Endothelial cell of umbilical vein (primary cell): ENCODE data around the gene ARHGEF40. TPM values are rescaled to one million over a fixed set of nuclear protein-coding genes. Genes with fewer than 3 reads are reported as not detected.

ENCODE experiments used
- BruUV-seq: library from RNA; stranded (reverse); fragments of 400-500 nt; replicated peaks from 2 replicates; lab custom pipeline; 2021; lab: Mats Ljungman, UMichigan
- CTCF ChIA-PET: fragments of 300-600, 350-600 bp; sonication (Branson Sonifier 250); formaldehyde crosslinking; loops from one replicate; lab custom pipeline; 2021; ENCODE audit warnings: antibody characterized with exemption, inconsistent platforms; lab: Charles Lee
- POLR2A ChIA-PET: fragments of 300-600, 350-600 bp; sonication (Branson Sonifier 250); formaldehyde crosslinking; loops from one replicate; lab custom pipeline; 2021; ENCODE audit warnings: antibody characterized with exemption, inconsistent platforms; lab: Charles Lee
- DNase-seq: peaks from one replicate; pipeline ENCODE4 v3.0.0-alpha.2; 2011; ENCODE audit warnings: low read depth, low spot score
- FAIRE-seq: peaks from 2 replicates; lab custom pipeline; 2011; peaks lifted over from hg19 to GRCh38; lab: Jason Lieb, UNC
- H2AFZ ChIP-seq: 2 replicates; pipeline ENCODE4 v1.6.0; 2012; ENCODE audit warnings: low read depth, low read length, control low read depth, inconsistent platforms
- H3K27ac ChIP-seq: 2 replicates; pipeline ENCODE4 v1.5.1; 2011; ENCODE audit warnings: low read depth, mild to moderate bottlenecking, control low read depth, low read length, moderate library complexity; ENCODE audit not compliant: insufficient read depth
- H3K27me3 ChIP-seq, 2 experiments: 2 replicates each; pipeline versions ENCODE4 v1.6.0 to v1.6.1; 2011; ENCODE audit warnings: low read length in 2 of 2, mixed read lengths in 1 of 2; ENCODE audit not compliant: control insufficient read depth in 2 of 2, insufficient read depth in 2 of 2
- H3K36me3 ChIP-seq, 2 experiments: 2 replicates in 1 of 2; 3 replicates in 1 of 2; pipeline ENCODE4 v1.5.1; 2011; ENCODE audit warnings: low read length in 2 of 2, mild to moderate bottlenecking in 1 of 2, moderate library complexity in 1 of 2; ENCODE audit not compliant: control insufficient read depth in 2 of 2, insufficient read depth in 2 of 2; ENCODE audit errors: extremely low read depth in 1 of 2
- H3K4me1 ChIP-seq: 3 replicates; pipeline ENCODE4 v1.5.1; 2011; ENCODE audit warnings: mild to moderate bottlenecking, low read length; ENCODE audit not compliant: control insufficient read depth, insufficient read depth; ENCODE audit errors: extremely low read depth
- H3K4me2 ChIP-seq: 2 replicates; pipeline ENCODE4 v1.6.1; 2011; ENCODE audit warnings: low read length, control low read depth, mixed read lengths; ENCODE audit not compliant: insufficient read depth
- H3K4me3 ChIP-seq, 3 experiments: fragments of 200-600 bp in 1 of 3; sonication (generic), shearing (Covaris generic) in 1 of 3; replicated peaks in 1 of 3; 2 replicates each; pipeline ENCODE4 v1.5.1; 2011 to 2016; ENCODE audit warnings: control low read depth in 3 of 3, low read length in 3 of 3, mild to moderate bottlenecking in 2 of 3, inconsistent platforms in 1 of 3, low read depth in 1 of 3, moderate library complexity in 1 of 3; ENCODE audit not compliant: insufficient read depth in 1 of 3
- H3K79me2 ChIP-seq: 2 replicates; pipeline ENCODE4 v1.6.0; 2012; ENCODE audit warnings: low read length, inconsistent platforms; ENCODE audit not compliant: control insufficient read depth, insufficient read depth
- H3K9ac ChIP-seq: replicated peaks from 2 replicates; pipeline ENCODE3; 2011; ENCODE audit warnings: low read length, control low read depth; ENCODE audit not compliant: insufficient read depth; ENCODE audit errors: extremely low read depth
- H3K9me1 ChIP-seq: replicated peaks from 3 replicates; pipeline ENCODE4 v1.6.0; 2011; ENCODE audit warnings: mild to moderate bottlenecking, low read length; ENCODE audit not compliant: control insufficient read depth, insufficient read depth; ENCODE audit errors: extremely low read depth
- H3K9me3 ChIP-seq: replicated peaks from 2 replicates; pipeline ENCODE4 v1.5.1; 2012; ENCODE audit warnings: low read length, inconsistent platforms; ENCODE audit not compliant: control insufficient read depth, insufficient read depth
- H4K20me1 ChIP-seq: replicated peaks from 2 replicates; pipeline ENCODE3; 2011; ENCODE audit warnings: mild to moderate bottlenecking, low read length; ENCODE audit not compliant: control insufficient read depth, insufficient read depth; ENCODE audit errors: extremely low read depth
- EZH2 ChIP-seq: IDR thresholded peaks from 2 replicates; pipeline ENCODE4 v1.6.1; 2012; ENCODE audit warnings: borderline replicate concordance, low read depth, mild to moderate bottlenecking, moderate library complexity, low read length, inconsistent platforms; ENCODE audit not compliant: severe bottlenecking
- FOS ChIP-seq: IDR thresholded peaks from 2 replicates; pipeline ENCODE4 v1.6.1; 2011; ENCODE audit warnings: mild to moderate bottlenecking, low read length, moderate library complexity, borderline replicate concordance; ENCODE audit not compliant: insufficient read depth
- GATA2 ChIP-seq: IDR thresholded peaks from 2 replicates; pipeline ENCODE4 v1.7.0; 2011; ENCODE audit warnings: low read depth, mild to moderate bottlenecking, moderate library complexity, mixed read lengths, low read length; ENCODE audit not compliant: insufficient read length, insufficient read depth
- JUN ChIP-seq: IDR thresholded peaks from 2 replicates; pipeline ENCODE4 v1.6.1; 2011; ENCODE audit warnings: borderline replicate concordance, low read depth; ENCODE audit not compliant: insufficient read length, insufficient read depth
- MYC ChIP-seq: IDR thresholded peaks from one replicate; pipeline ENCODE4 v1.6.1; 2011; ENCODE audit warnings: mild to moderate bottlenecking, low read depth, low read length
- POLR2A ChIP-seq: IDR thresholded peaks from 2 replicates; pipeline ENCODE4 v1.6.1; 2012; ENCODE audit warnings: low read depth, mild to moderate bottlenecking, control low read depth, low read length
- POLR2AphosphoS5 ChIP-seq: IDR thresholded peaks from 2 replicates; pipeline ENCODE4 v1.6.1; 2012; ENCODE audit warnings: low read depth, mild to moderate bottlenecking, control low read depth, low read length, moderate library complexity; ENCODE audit not compliant: insufficient read depth
- dilution Hi-C: fragments of 300-500 bp; cut with MboI; formaldehyde crosslinking; loops from one replicate; pipeline ENCODE4 v1.15.0; 2019; ENCODE audit warnings: low sequenced_read_pairs; ENCODE audit not compliant: extremely low pct_ligation_motif_present
- intact Hi-C: fragments of 100-400 bp; cut with micrococcal nuclease; formaldehyde crosslinking; loops from one replicate; pipeline ENCODE4 v1.10.0; 2022
- polyA plus RNA-seq, 4 experiments: library from polyadenylated mRNA; depleted of rRNA in 3 of 4; stranded (reverse) in 3 of 4; unstranded in 1 of 4; fragments of >200 nt; gene quantifications; 2 replicates each; pipeline versions ENCODE4 v1.2.1 to v1.2.3, GENCODE V29; 2011 to 2012; ENCODE audit warnings: missing spikeins in 1 of 4
- total RNA-seq: library from RNA; stranded (reverse); gene quantifications from 2 replicates; pipeline ENCODE4 v1.2.3, GENCODE V29; 2021
- TF ChIP-seq, protein P1 (sequence below), 2 donors: IDR thresholded peaks; 1 replicate in 1 of 2; 2 replicates in 1 of 2; pipeline ENCODE4 v1.5.1; 2011; ENCODE audit warnings: low read length in 2 of 2, mild to moderate bottlenecking in 2 of 2, moderate library complexity in 2 of 2, control low read depth in 1 of 2, inconsistent platforms in 1 of 2, low read depth in 1 of 2; ENCODE audit not compliant: insufficient read depth in 1 of 2; ENCODE audit errors: extremely low read depth in 1 of 2
- TF ChIP-seq, protein P2 (sequence below): IDR thresholded peaks from 2 replicates; pipeline ENCODE4 v1.6.1; 2011; ENCODE audit not compliant: insufficient read depth, insufficient read length

The ARHGEF40 gene
- total and polyA plus RNA-seq, 2 donors (not counting 3 experiments of a cell fraction or from before 2014, with no cell fraction given), result 2.6 to 19.9 TPM

- Histone ChIP-seq H3K9me3 (no peaks in the 10 kb centered on the region), H3K27me3 (peaks cover 3 to 17% of the 10 kb centered on the region in 2 experiments), H3K4me2 (no peak overlapping the region), H4K20me1 (no peaks in the 10 kb centered on the region), H3K79me2 (no peaks in the 10 kb centered on the region), H3K36me3 (no peaks in the 10 kb centered on the region), H3K4me3 (no peak overlapping the region), H3K4me1 (no peaks in the 10 kb centered on the region), H3K27ac (no peak overlapping the region), H2AFZ (no peak overlapping the region), H3K9me1 (no peaks in the 10 kb centered on the region), H3K9ac (no peak overlapping the region)
- BruUV-seq, result no TSS peak
- ChIA-PET POLR2A (no interaction called here), CTCF (no interaction called here)
- no peak for DNase-seq
- TF ChIP-seq JUN, result no peak
- TF ChIP-seq FOS, result no peak
- no peak for TF ChIP-seq EZH2
- TF ChIP-seq GATA2, result no peak
- TF ChIP-seq, protein P1, sequence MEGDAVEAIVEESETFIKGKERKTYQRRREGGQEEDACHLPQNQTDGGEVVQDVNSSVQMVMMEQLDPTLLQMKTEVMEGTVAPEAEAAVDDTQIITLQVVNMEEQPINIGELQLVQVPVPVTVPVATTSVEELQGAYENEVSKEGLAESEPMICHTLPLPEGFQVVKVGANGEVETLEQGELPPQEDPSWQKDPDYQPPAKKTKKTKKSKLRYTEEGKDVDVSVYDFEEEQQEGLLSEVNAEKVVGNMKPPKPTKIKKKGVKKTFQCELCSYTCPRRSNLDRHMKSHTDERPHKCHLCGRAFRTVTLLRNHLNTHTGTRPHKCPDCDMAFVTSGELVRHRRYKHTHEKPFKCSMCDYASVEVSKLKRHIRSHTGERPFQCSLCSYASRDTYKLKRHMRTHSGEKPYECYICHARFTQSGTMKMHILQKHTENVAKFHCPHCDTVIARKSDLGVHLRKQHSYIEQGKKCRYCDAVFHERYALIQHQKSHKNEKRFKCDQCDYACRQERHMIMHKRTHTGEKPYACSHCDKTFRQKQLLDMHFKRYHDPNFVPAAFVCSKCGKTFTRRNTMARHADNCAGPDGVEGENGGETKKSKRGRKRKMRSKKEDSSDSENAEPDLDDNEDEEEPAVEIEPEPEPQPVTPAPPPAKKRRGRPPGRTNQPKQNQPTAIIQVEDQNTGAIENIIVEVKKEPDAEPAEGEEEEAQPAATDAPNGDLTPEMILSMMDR (IDR thresholded peaks at IDR 0.05; ENCODE audit: extremely low read depth in 1 of 2, insufficient read depth in 1 of 2, low read depth in 1 of 2, low read length in 2 of 2), result no peak
- no peak for TF ChIP-seq POLR2AphosphoS5
- TF ChIP-seq MYC, result no peak
- TF ChIP-seq, protein P2, sequence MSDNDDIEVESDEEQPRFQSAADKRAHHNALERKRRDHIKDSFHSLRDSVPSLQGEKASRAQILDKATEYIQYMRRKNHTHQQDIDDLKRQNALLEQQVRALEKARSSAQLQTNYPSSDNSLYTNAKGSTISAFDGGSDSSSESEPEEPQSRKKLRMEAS, result no peak
- no peak for TF ChIP-seq POLR2A
- dilution Hi-C loops, result no loop called here
- intact Hi-C loops, result no loop called here
- FAIRE-seq, result no peak
These were observed 50.6 kb downstream of the ARHGEF40 start for GRCh38 chr14:21120686-21121085.
